ENCODE results near the gene SNORC. TPM values are rescaled to one million over a fixed set of nuclear protein-coding genes. Genes with fewer than 3 reads are reported as not detected.

SNORC gene
- total RNA-seq, 3 donors from 2014 or later = 0.32 to 23.1 (median 9.2) TPM

DNA sequence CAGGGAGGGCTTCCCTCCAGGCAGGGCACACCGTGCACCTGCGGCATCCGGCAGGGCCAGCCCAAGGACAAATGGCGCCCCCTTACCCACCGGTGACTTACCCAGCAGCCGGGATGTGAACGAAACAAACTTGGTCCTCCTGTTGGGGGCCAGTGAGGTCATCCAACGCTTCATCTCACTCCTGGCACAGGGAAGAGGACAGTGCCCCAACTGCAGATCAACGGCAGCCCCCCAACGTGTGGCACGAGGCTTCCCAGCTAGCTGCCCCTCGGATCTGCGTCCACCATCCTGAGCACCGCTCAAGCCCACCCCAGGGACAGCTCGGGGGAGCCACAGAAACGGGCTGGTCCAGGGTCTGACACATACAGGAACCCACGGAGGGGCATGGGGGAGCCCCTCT lies 12.0 kb downstream of the SNORC start:
- H3K27me3 ChIP-seq = no peaks in the 10 kb centered on the region
- TF ChIP-seq POLR2A (IDR thresholded peaks at IDR 0.05) (no peak), POLR2AphosphoS5 (IDR thresholded peaks at IDR 0.05) (no peak)
- TF ChIP-seq, protein P1, sequence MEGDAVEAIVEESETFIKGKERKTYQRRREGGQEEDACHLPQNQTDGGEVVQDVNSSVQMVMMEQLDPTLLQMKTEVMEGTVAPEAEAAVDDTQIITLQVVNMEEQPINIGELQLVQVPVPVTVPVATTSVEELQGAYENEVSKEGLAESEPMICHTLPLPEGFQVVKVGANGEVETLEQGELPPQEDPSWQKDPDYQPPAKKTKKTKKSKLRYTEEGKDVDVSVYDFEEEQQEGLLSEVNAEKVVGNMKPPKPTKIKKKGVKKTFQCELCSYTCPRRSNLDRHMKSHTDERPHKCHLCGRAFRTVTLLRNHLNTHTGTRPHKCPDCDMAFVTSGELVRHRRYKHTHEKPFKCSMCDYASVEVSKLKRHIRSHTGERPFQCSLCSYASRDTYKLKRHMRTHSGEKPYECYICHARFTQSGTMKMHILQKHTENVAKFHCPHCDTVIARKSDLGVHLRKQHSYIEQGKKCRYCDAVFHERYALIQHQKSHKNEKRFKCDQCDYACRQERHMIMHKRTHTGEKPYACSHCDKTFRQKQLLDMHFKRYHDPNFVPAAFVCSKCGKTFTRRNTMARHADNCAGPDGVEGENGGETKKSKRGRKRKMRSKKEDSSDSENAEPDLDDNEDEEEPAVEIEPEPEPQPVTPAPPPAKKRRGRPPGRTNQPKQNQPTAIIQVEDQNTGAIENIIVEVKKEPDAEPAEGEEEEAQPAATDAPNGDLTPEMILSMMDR (IDR thresholded peaks at IDR 0.05) = no peak
- DNase-seq (ENCODE audit: low spot score in 2 of 2) = no peak
- no peak overlapping the region for H3K27ac ChIP-seq
- no peaks in the 10 kb centered on the region for H3K36me3 ChIP-seq
- no peaks in the 10 kb centered on the region for H3K9me3 ChIP-seq
- intact Hi-C loops (cut with DNase I; ENCODE audit: low total_unique reads) = loop anchor here (5.0 kb wide), 1 partner anchor 1520 kb away; no protein-coding TSS in a partner anchor
- H3K4me3 ChIP-seq = no peak overlapping the region
- no peaks in the 10 kb centered on the region for H3K4me1 ChIP-seq

DNA sequence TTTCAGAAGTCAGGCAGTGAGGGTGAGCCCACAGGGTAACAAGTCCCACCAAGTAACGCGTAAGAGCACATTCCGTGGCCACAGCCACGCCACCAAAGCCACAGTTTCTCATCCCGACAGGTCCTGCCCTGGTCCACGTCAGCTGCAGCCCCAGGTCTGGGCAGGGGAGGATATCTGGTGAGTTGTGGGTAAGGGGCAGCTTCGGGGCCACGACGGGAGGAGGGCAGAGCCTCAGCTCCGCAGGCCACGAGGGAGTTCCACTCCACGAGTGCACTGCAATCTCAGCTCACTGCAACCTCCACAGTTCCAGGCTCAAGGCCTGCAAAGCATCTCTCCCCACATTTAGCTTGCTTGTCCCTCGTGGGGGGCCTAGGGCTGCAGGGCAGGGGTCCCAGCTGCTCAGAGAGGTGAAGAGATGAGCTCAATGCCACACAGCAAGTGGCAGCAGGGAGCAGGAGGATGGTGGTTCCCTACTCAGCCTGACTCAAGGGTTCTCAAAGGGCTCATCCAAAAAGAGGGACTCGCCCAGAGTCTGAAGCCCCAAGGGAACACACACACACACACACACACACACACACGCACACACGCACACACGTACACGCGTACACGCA lies 12.5 kb downstream of the SNORC start:
- no peak for DNase-seq (ENCODE audit: low spot score in 2 of 2)
- intact Hi-C loops (cut with DNase I; ENCODE audit: low total_unique reads) = loop anchor here (5.0 kb wide), 1 partner anchor 1520 kb away; no protein-coding TSS in a partner anchor
- Histone ChIP-seq H3K4me1 (no peaks in the 10 kb centered on the region), H3K27ac (no peak overlapping the region), H3K27me3 (no peaks in the 10 kb centered on the region), H3K4me3 (no peak overlapping the region), H3K9me3 (no peaks in the 10 kb centered on the region), H3K36me3 (no peaks in the 10 kb centered on the region)
- no peak for TF ChIP-seq POLR2A (IDR thresholded peaks at IDR 0.05)
- TF ChIP-seq POLR2AphosphoS5 (IDR thresholded peaks at IDR 0.05) = no peak
- TF ChIP-seq, protein P1 (IDR thresholded peaks at IDR 0.05) = no peak

DNA sequence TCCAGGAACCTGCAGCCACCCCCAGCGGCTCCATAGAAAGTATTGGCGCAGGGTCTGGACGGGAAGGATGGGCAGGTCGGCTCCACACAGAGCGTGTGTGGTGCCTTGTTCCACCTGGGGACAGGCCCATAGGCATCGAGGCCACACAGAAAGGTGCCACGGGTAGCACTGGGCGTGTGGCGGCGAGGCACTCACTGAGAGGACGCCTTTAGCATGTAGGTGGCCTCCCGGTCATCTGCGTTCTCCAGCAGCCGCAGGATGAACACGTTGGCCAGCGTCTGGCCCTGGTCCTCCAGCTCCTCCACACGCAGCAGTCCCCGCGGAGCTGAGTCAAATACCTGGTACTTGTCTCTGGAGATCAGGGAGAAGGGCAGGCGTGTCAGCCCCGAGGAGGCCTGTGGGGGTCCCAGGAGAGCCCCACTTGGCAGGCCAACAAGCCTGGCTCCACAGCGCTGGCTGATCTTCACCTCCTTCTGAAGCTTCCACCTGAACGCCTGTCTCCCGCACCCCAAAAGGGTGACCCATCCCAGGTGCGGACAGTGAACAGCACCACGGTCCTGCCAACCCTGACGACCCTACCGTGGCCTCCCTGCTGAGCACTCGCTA lies 13.2 kb downstream of the SNORC start:
- no peaks in the 10 kb centered on the region for H3K4me1 ChIP-seq
- H3K4me3 ChIP-seq = no peak overlapping the region
- no peaks in the 10 kb centered on the region for H3K36me3 ChIP-seq
- H3K9me3 ChIP-seq = no peaks in the 10 kb centered on the region
- intact Hi-C loops (cut with DNase I; ENCODE audit: low total_unique reads) = loop anchor here (5.0 kb wide), 1 partner anchor 1521 kb away; no protein-coding TSS in a partner anchor
- H3K27ac ChIP-seq = no peak overlapping the region
- no peak for DNase-seq (ENCODE audit: low spot score in 2 of 2)
- no peaks in the 10 kb centered on the region for H3K27me3 ChIP-seq
- TF ChIP-seq, protein P1 (IDR thresholded peaks at IDR 0.05) = no peak
- TF ChIP-seq POLR2AphosphoS5 (IDR thresholded peaks at IDR 0.05) (no peak), POLR2A (IDR thresholded peaks at IDR 0.05) (no peak)

DNA sequence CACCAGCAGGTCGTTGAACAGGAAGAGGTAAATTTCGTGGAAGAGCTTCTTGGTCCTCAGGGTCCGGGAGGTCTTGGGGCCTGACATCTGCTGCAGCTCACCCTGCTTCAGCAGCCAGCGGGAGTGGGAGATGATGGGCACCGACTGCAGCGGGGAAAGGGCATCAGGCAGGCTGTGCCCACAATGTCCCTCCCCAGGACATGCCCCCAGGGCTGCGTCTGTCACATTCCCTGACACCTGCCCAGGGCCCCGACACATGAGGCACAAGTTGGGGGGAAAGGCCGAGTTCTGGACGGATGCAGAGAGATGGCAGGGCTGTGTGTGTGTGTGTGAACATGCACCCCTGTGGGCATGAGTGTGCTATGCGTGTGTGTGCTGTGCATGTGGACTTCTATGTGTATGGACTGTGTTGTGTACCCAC lies 13.9 kb downstream of the SNORC start:
- DNase-seq (ENCODE audit: low spot score in 2 of 2) = peak in 1 of 2 donors; percentile 41
- H3K4me3 ChIP-seq = no peak overlapping the region
- no peaks in the 10 kb centered on the region for H3K9me3 ChIP-seq
- TF ChIP-seq POLR2AphosphoS5 (IDR thresholded peaks at IDR 0.05) (no peak), POLR2A (IDR thresholded peaks at IDR 0.05) (no peak)
- TF ChIP-seq, protein P1 (IDR thresholded peaks at IDR 0.05) = no peak
- no peaks in the 10 kb centered on the region for H3K4me1 ChIP-seq
- intact Hi-C loops (cut with DNase I; ENCODE audit: low total_unique reads) = loop anchor here (5.0 kb wide), 1 partner anchor 1522 kb away; no protein-coding TSS in a partner anchor
- no peak overlapping the region for H3K27ac ChIP-seq
- H3K27me3 ChIP-seq = no peaks in the 10 kb centered on the region
- H3K36me3 ChIP-seq = no peaks in the 10 kb centered on the region
